Cardiac muscle cell (in vitro differentiated cells and primary cell): ENCODE measurements around the gene RFT1. TPM values are rescaled to one million over a fixed set of nuclear protein-coding genes. Genes with fewer than 3 reads are reported as not detected.
"Not testable (repeated sequence)": the region's sequence is repeated elsewhere in the genome, so short reads cannot be mapped to it uniquely, and the experiment has no call there.

Experiments used
- DNase-seq, 2 donors: peaks; one replicate each; pipeline versions ENCODE4 v3.0.0 to v3.0.0-alpha.2; 2010 to 2017; ENCODE audit warnings: low read depth in 1 of 2, low spot score in 1 of 2
- H3K27ac ChIP-seq: fragments of 200-600 bp; sonication (generic); 2 replicates; pipeline ENCODE4 v1.5.1; 2016
- H3K27me3 ChIP-seq: fragments of 200-600 bp; sonication (generic); 2 replicates; pipeline ENCODE4 v1.6.0; 2016; ENCODE audit warnings: control low read depth
- H3K36me3 ChIP-seq: fragments of 200-600 bp; sonication (generic); 2 replicates; pipeline ENCODE4 v1.5.1; 2016; ENCODE audit warnings: control low read depth
- H3K4me1 ChIP-seq: fragments of 200-600 bp; sonication (generic); 2 replicates; pipeline ENCODE4 v1.8.1; 2017; ENCODE audit warnings: low read depth, mild to moderate bottlenecking, mixed run types
- H3K4me3 ChIP-seq: fragments of 200-600 bp; sonication (generic); 2 replicates; pipeline ENCODE4 v1.5.1; 2016; ENCODE audit warnings: mild to moderate bottlenecking
- H3K9me3 ChIP-seq: fragments of 200-600 bp; sonication (generic); 2 replicates; pipeline ENCODE4 v1.5.1; 2017; ENCODE audit warnings: low read depth, mild to moderate bottlenecking, control low read depth
- polyA plus RNA-seq: library from polyadenylated mRNA; unstranded; fragments of >200 nt; fragmentation: Nextera tagmentation; extraction: Ambion mirVana; gene quantifications from 2 replicates; pipeline ENCODE4 v1.2.1, GENCODE V29; 2016
- total RNA-seq: library from RNA; depleted of rRNA; stranded (reverse); fragments of >200 nt; gene quantifications from 2 replicates; pipeline ENCODE4 v1.2.3, GENCODE V29; 2016
- TF ChIP-seq, protein P1 (sequence below): IDR thresholded peaks from 2 replicates; pipeline ENCODE4 v1.5.1; 2012; ENCODE audit warnings: low read depth, mild to moderate bottlenecking, low read length

RFT1 gene
- total and polyA plus RNA-seq, 2 experiments from 2014 or later, result 8.1 to 16.1 TPM

DNA sequence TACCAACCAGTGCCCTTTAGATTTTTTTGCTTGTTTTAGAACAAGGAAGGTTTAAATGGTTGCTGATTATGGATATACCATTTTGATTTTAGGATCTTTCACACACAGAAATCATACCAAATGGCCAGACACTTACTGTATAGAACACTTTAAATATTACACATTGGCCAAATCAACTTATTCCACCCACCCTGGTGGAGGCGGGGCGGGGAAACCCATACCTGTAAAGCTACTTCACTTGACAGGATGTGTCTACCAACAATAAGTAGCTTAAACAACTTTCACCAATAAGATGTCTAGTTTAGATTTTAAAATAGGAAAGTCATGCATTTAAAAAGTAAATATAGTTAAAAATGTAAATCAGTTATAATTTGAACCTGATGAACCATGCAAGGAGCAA is 67.3 kb downstream of the RFT1 start:
- DNase-seq, result no peak
- Histone ChIP-seq H3K27ac (no peak overlapping the region), H3K9me3 (no peaks in the 10 kb centered on the region), H3K4me3 (no peak overlapping the region), H3K27me3 (peaks cover 45% of the 10 kb centered on the region), H3K4me1 (no peaks in the 10 kb centered on the region), H3K36me3 (no peaks in the 10 kb centered on the region)
- TF ChIP-seq, protein P1, sequence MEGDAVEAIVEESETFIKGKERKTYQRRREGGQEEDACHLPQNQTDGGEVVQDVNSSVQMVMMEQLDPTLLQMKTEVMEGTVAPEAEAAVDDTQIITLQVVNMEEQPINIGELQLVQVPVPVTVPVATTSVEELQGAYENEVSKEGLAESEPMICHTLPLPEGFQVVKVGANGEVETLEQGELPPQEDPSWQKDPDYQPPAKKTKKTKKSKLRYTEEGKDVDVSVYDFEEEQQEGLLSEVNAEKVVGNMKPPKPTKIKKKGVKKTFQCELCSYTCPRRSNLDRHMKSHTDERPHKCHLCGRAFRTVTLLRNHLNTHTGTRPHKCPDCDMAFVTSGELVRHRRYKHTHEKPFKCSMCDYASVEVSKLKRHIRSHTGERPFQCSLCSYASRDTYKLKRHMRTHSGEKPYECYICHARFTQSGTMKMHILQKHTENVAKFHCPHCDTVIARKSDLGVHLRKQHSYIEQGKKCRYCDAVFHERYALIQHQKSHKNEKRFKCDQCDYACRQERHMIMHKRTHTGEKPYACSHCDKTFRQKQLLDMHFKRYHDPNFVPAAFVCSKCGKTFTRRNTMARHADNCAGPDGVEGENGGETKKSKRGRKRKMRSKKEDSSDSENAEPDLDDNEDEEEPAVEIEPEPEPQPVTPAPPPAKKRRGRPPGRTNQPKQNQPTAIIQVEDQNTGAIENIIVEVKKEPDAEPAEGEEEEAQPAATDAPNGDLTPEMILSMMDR, result no peak

DNA sequence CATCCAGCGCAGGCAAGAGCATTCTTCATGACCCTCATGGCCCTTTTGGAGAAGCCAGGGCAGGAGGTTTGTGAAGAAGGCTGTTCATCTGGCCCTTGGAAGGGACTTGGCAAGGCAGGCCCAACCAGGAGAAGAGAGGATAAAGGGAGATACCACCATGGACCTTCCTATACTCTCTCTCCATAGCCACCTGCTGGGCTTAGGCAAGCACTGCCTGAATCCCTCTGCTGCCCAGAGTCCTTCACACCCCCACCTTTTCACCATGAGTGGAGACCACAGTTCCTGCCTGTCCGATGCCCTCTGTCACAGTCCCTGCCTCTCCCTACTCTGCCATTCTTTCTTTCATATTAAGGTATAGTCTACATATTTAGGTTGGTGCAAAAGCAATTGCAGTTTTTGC is 73.8 kb downstream of the RFT1 start:
- TF ChIP-seq, protein P1, result no peak
- no peaks in the 10 kb centered on the region for H3K36me3 ChIP-seq
- peak in 1 of 2 donors; percentile 19 for DNase-seq
- H3K9me3 ChIP-seq, result no peaks in the 10 kb centered on the region
- H3K27me3 ChIP-seq, result peaks cover 20% of the 10 kb centered on the region
- H3K27ac ChIP-seq, result no peak overlapping the region
- H3K4me1 ChIP-seq, result no peaks in the 10 kb centered on the region
- no peak overlapping the region for H3K4me3 ChIP-seq

DNA sequence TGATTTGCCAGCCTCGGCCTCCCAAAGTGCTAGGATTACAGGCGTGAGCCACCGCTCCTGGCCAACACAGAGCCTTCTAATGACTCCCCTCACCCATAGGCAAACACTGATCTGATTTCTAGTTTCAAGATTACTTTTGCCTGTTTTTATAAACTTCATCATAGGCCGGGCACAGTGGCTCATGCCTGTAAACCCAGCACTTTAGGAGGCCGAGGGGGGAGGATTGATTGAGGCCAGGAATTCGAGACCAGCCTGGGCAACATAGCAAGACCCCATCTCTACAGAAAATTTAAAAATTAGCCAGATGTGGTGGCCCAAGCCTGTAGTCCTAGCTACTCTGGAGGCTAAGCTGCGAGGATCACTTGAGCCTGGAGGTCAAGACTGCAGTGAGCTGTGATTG is 76.0 kb downstream of the RFT1 start:
- peaks cover 18% of the 10 kb centered on the region for H3K27me3 ChIP-seq
- not testable (repeated sequence) for H3K27ac ChIP-seq, H3K4me1 ChIP-seq, H3K9me3 ChIP-seq, DNase-seq, H3K36me3 ChIP-seq, H3K4me3 ChIP-seq

DNA sequence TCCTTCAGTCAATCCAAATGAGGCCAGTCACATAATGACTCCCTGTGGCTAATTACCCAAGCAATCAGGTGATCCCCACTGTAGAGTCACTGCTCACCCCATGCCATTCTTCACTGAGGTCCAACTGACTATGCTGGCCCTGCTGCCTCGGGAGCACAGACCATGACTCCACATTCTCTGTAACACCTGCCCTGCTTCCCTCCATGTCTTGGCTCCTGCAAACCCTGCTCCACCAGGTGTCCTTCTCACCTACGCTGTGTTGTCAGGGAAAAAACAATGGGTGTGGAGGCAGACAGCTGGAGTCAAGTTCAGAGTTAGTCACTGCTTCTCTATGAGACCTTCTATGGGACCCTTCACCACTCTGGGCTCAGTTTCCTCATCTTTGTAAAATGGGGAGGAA is 78.3 kb downstream of the RFT1 start:
- Histone ChIP-seq H3K9me3 (no peaks in the 10 kb centered on the region), H3K27me3 (peaks cover 37% of the 10 kb centered on the region)

DNA sequence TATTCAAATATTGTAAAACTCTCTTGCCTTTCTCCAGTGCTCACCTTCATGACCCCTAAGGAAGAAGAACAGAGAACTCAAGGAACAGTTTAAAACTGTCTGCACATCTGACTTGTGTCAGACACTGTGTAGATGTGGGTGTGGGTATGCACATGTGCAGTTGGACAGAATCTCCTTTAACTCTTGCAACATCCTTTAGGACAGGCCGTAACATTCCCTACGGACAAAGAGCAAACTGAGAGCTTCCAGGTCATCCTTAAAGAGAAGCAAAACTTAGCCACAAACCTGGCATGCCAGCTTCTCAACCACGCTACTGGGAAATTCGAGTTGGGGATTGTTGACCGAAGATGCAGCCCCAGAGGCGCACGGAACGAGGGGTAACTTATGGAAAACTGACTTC is 80.2 kb downstream of the RFT1 start:
- Histone ChIP-seq H3K27ac (no peak overlapping the region), H3K27me3 (peaks cover 51% of the 10 kb centered on the region)
- TF ChIP-seq, protein P1, result no peak

More for the DNA sequence above, 78.3 kb downstream of the RFT1 start:
- no peaks in the 10 kb centered on the region for H3K36me3 ChIP-seq
- H3K4me1 ChIP-seq, result no peaks in the 10 kb centered on the region
- TF ChIP-seq, protein P1, result no peak
- no peak for DNase-seq
- no peak overlapping the region for H3K4me3 ChIP-seq
- no peak overlapping the region for H3K27ac ChIP-seq

DNA sequence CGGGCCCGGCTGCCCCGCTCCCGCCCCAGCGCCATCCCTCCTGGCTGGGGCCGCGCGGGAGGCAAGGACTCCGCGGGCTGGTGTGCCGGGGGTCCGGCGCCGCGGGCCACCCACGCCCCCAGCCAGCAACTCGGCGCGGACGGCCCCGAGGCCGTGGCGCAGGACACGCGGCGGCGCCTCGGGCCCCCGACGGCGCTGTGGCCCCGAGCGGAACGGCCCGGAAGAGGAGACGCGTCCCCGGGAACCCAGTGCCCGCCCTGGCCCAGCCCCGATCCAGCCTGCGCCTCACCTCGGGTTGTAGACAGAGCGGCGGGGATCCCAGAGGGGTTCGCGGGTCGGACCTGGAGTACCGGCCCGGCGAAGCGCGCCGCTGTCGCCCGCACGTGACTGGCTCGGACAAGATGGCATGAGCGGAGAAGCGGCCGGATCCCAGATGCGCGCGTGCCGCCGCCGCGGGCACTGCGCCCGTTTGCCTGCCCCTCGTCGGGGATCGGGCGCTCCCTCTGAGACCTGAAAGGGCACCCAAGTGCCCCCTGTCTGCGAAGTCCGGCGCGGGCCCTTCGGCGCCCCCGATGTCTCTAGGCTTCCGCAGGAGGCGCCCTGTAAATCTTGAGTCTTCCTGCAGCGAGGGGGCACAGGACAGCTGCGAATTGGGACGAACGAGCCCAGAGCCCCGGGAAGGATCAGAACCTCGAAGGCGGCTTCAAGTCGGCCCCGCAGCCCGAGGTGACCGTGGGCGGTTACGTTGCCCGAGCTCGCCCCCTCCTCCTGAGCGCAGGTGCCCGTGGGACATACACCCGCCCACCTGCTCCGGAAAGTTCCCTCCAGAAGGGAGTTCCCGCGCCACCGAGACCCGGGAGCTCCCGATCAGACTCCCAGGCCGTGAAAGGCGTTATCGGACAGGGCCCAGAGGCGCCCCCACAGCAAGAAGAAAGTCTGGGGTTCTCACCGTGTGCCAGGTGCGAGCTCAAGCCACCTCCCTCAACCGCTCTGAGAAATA is 83.8 kb downstream of the RFT1 start:
- no peaks in the 10 kb centered on the region for H3K9me3 ChIP-seq
- no peaks in the 10 kb centered on the region for H3K36me3 ChIP-seq
- no peak overlapping the region for H3K27ac ChIP-seq
- H3K27me3 ChIP-seq, result peaks cover 84% of the 10 kb centered on the region
- no peaks in the 10 kb centered on the region for H3K4me1 ChIP-seq
- TF ChIP-seq, protein P1, result peak; percentile 43
- DNase-seq, result peak; percentile 29 to 31
- peak overlapping the region; percentile 95 for H3K4me3 ChIP-seq

More for the DNA sequence above, 80.2 kb downstream of the RFT1 start:
- no peak overlapping the region for H3K4me3 ChIP-seq
- no peaks in the 10 kb centered on the region for H3K36me3 ChIP-seq
- no peaks in the 10 kb centered on the region for H3K9me3 ChIP-seq
- H3K4me1 ChIP-seq, result no peaks in the 10 kb centered on the region
- DNase-seq, result no peak
